IMR-90 (cell line): ENCODE data around the gene SLC17A9. TPM values are rescaled to one million over a fixed set of nuclear protein-coding genes. Genes with fewer than 3 reads are reported as not detected.
A peak's percentile ranks its signal among the peaks of the same experiment; 100 is the strongest.

Experiments
- ATAC-seq: fragments of 200-7000 bp; cut with Tn5 transposase; 2 replicates; pipeline ENCODE4 v1.9.1; 2020; ENCODE audit warnings: low read depth, mild to moderate bottlenecking, moderate library complexity
- BruUV-seq: library from RNA; stranded (reverse); fragments of 400-500 nt; replicated peaks from 2 replicates; lab custom pipeline; 2021; lab: Mats Ljungman, UMichigan
- CTCF ChIA-PET: fragments of 300-600 bp; formaldehyde crosslinking; extraction: SDS; loops from one replicate; lab custom pipeline; 2021; ENCODE audit warnings: antibody characterized with exemption; lab: Yijun Ruan, JAX
- POLR2A ChIA-PET: fragments of 300-600 bp; sonication (Branson Sonifier 250); formaldehyde crosslinking; loops from one replicate; lab custom pipeline; 2022; ENCODE audit warnings: antibody characterized with exemption; ENCODE audit not compliant: unreplicated experiment; lab: Charles Lee
- DNase-seq: peaks from one replicate; pipeline ENCODE4 v3.0.0; 2013
- H2AFZ ChIP-seq: replicated peaks from 2 replicates; pipeline ENCODE3; 2013; ENCODE audit warnings: low read length, mild to moderate bottlenecking; ENCODE audit not compliant: poor library complexity
- H2AK5ac ChIP-seq: 2 replicates; pipeline ENCODE4 v1.6.1; 2013; ENCODE audit warnings: low read depth, low read length, inconsistent platforms
- H2AK9ac ChIP-seq: replicated peaks from 2 replicates; pipeline ENCODE3; 2013; ENCODE audit warnings: mild to moderate bottlenecking, low read depth, low read length, moderate library complexity; ENCODE audit not compliant: poor library complexity
- H2BK120ac ChIP-seq: 2 replicates; pipeline ENCODE4 v1.6.1; 2013; ENCODE audit warnings: low read depth, low read length, inconsistent platforms
- H2BK15ac ChIP-seq: 3 replicates; pipeline ENCODE4 v1.6.1; 2013; ENCODE audit warnings: low read depth, low read length, inconsistent platforms
- H2BK20ac ChIP-seq: 2 replicates; pipeline ENCODE4 v1.6.1; 2013; ENCODE audit warnings: low read depth, mild to moderate bottlenecking, inconsistent platforms, low read length, moderate library complexity
- H2BK5ac ChIP-seq: 2 replicates; pipeline ENCODE4 v1.6.1; 2013; ENCODE audit warnings: mild to moderate bottlenecking, low read depth, low read length, inconsistent platforms; ENCODE audit not compliant: poor library complexity, severe bottlenecking
- H3K14ac ChIP-seq: replicated peaks from 2 replicates; pipeline ENCODE4 v1.6.1; 2013; ENCODE audit warnings: low read depth, low read length, inconsistent platforms
- H3K18ac ChIP-seq: 2 replicates; pipeline ENCODE4 v1.6.1; 2013; ENCODE audit warnings: low read depth, low read length, control low read depth
- H3K23ac ChIP-seq: 2 replicates; pipeline ENCODE4 v1.6.1; 2013; ENCODE audit warnings: low read depth, low read length, inconsistent platforms
- H3K27ac ChIP-seq: 2 replicates; pipeline ENCODE4 v1.5.1; 2013; ENCODE audit warnings: mild to moderate bottlenecking, control low read depth, low read length; ENCODE audit not compliant: insufficient read depth
- H3K27me3 ChIP-seq: 2 replicates; pipeline ENCODE4 v1.6.1; 2013; ENCODE audit warnings: low read length; ENCODE audit not compliant: control insufficient read depth, insufficient read depth
- H3K36me3 ChIP-seq: 2 replicates; pipeline ENCODE4 v1.6.1; 2013; ENCODE audit warnings: low read length, mixed read lengths; ENCODE audit not compliant: control insufficient read depth, insufficient read depth
- H3K4ac ChIP-seq: 2 replicates; pipeline ENCODE4 v1.6.1; 2013; ENCODE audit warnings: low read depth, low read length, inconsistent platforms
- H3K4me1 ChIP-seq: 2 replicates; pipeline ENCODE4 v1.6.1; 2013; ENCODE audit warnings: low read length, mixed read lengths; ENCODE audit not compliant: control insufficient read depth, insufficient read depth
- H3K4me2 ChIP-seq: 2 replicates; pipeline ENCODE4 v1.6.1; 2013; ENCODE audit warnings: low read depth, mild to moderate bottlenecking, control low read depth, low read length, moderate library complexity
- H3K4me3 ChIP-seq: 2 replicates; pipeline ENCODE4 v1.5.1; 2013; ENCODE audit warnings: low read depth, mild to moderate bottlenecking, control low read depth, low read length, moderate library complexity; ENCODE audit not compliant: insufficient read depth
- H3K56ac ChIP-seq: 2 replicates; pipeline ENCODE4 v1.6.1; 2013; ENCODE audit warnings: low read length, inconsistent platforms; ENCODE audit not compliant: insufficient read depth; ENCODE audit errors: extremely low read depth
- H3K79me1 ChIP-seq, 2 experiments: 2 replicates each; pipeline ENCODE4 v1.6.1; 2013; ENCODE audit warnings: low read length in 2 of 2, inconsistent platforms in 1 of 2, low read depth in 1 of 2
- H3K9ac ChIP-seq: 2 replicates; pipeline ENCODE4 v1.6.1; 2013; ENCODE audit warnings: low read depth, low read length, control low read depth
- H3K9me1 ChIP-seq: 2 replicates; pipeline ENCODE4 v1.6.1; 2013; ENCODE audit warnings: low read length, inconsistent platforms; ENCODE audit not compliant: insufficient read depth
- H3K9me3 ChIP-seq: 2 replicates; pipeline ENCODE4 v1.6.1; 2013; ENCODE audit warnings: low read length; ENCODE audit not compliant: control insufficient read depth, insufficient read depth
- H4K20me1 ChIP-seq: 2 replicates; pipeline ENCODE4 v1.6.1; 2013; ENCODE audit warnings: low read length, inconsistent platforms; ENCODE audit not compliant: insufficient read depth
- H4K5ac ChIP-seq: 2 replicates; pipeline ENCODE4 v1.6.1; 2013; ENCODE audit warnings: mild to moderate bottlenecking, low read depth, low read length, control low read depth
- H4K8ac ChIP-seq, 2 experiments: 2 replicates each; pipeline ENCODE4 v1.6.1; 2013; ENCODE audit warnings: low read depth in 2 of 2, low read length in 2 of 2, control low read depth in 1 of 2, inconsistent platforms in 1 of 2
- H4K91ac ChIP-seq: 2 replicates; pipeline ENCODE4 v1.6.1; 2013; ENCODE audit warnings: low read depth, low read length, inconsistent platforms; ENCODE audit not compliant: insufficient read depth
- BHLHE40 ChIP-seq: fragments of 150-350 bp; IDR thresholded peaks from 2 replicates; pipeline ENCODE4 v1.6.1; 2016; ENCODE audit warnings: mild to moderate bottlenecking, low read depth, low read length
- CEBPB ChIP-seq: IDR thresholded peaks from 2 replicates; pipeline ENCODE4 v1.6.1; 2012; ENCODE audit warnings: low read depth, low read length, improper control_type of control experiment
- CHD1 ChIP-seq: IDR thresholded peaks from 2 replicates; pipeline ENCODE4 v1.6.1; 2012; ENCODE audit warnings: low read depth, low read length, improper control_type of control experiment
- FOS ChIP-seq: fragments of 150-350 bp; IDR thresholded peaks from 2 replicates; pipeline ENCODE4 v1.6.1; 2016; ENCODE audit warnings: low read depth, low read length
- MAZ ChIP-seq: IDR thresholded peaks from 2 replicates; pipeline ENCODE4 v1.6.1; 2012; ENCODE audit warnings: low read depth, mild to moderate bottlenecking, low read length, improper control_type of control experiment, moderate library complexity, borderline replicate concordance
- MXI1 ChIP-seq: IDR thresholded peaks from 2 replicates; pipeline ENCODE4 v1.6.1; 2012; ENCODE audit warnings: low read depth, mild to moderate bottlenecking, low read length, moderate library complexity, borderline replicate concordance
- NFE2L2 ChIP-seq: fragments of 150-350 bp; IDR thresholded peaks from 2 replicates; pipeline ENCODE4 v1.6.1; 2016; ENCODE audit warnings: low read depth, mild to moderate bottlenecking, low read length
- POLR2A ChIP-seq: IDR thresholded peaks from 2 replicates; pipeline ENCODE4 v1.6.1; 2012; ENCODE audit warnings: mild to moderate bottlenecking, low read depth, low read length
- RFX5 ChIP-seq: IDR thresholded peaks from 2 replicates; pipeline ENCODE4 v1.8.0; 2012; ENCODE audit warnings: low read depth, mild to moderate bottlenecking, low read length, moderate library complexity
- SMC3 ChIP-seq: fragments of 150-350 bp; IDR thresholded peaks from 2 replicates; pipeline ENCODE4 v1.6.1; 2016; ENCODE audit warnings: low read depth, mild to moderate bottlenecking, antibody characterized with exemption, low read length, moderate library complexity
- USF2 ChIP-seq: fragments of 150-350 bp; IDR thresholded peaks from 2 replicates; pipeline ENCODE4 v1.6.1; 2017; ENCODE audit warnings: mild to moderate bottlenecking, antibody characterized with exemption, low read length, low read depth
- WGBS, 2 experiments: methylation state at CpG; one replicate each; pipeline versions ENCODE4 v1.1.5 to v1.1.7; 2013; ENCODE audit warnings: missing lambda C conversion rate in 2 of 2; ENCODE audit not compliant: insufficient read length in 1 of 2; ENCODE audit errors: extremely low coverage in 2 of 2; 5-methylcytosine and 5-hydroxymethylcytosine counted together
- dilution Hi-C: fragments of 300-500 bp; cut with HindIII; formaldehyde crosslinking; loops from one replicate; pipeline ENCODE4 v1.14.3; 2018; ENCODE audit warnings: low sequenced_read_pairs; ENCODE audit not compliant: unreplicated experiment
- in situ Hi-C: fragments of 300-500 bp; cut with MboI; formaldehyde crosslinking; loops from 3 replicates; pipeline ENCODE4 v1.14.3; 2019; ENCODE audit warnings: low sequenced_read_pairs, inconsistent platforms, mixed read lengths
- intact Hi-C: fragments of 100-400 bp; cut with micrococcal nuclease; formaldehyde crosslinking; loops from 2 replicates; pipeline ENCODE4 v1.10.0; 2022
- polyA plus RNA-seq, 3 experiments: library from polyadenylated mRNA; depleted of rRNA; stranded (reverse); fragments of >200 nt; gene quantifications; 2 replicates each; pipeline ENCODE4 v1.2.3, GENCODE V29; 2012; ENCODE audit warnings: low replicate concordance in 1 of 3
- total RNA-seq: library from RNA; depleted of rRNA; stranded (reverse); fragments of >200 nt; gene quantifications from 2 replicates; pipeline ENCODE4 v1.2.3, GENCODE V29; 2012

The SLC17A9 gene
- total and polyA plus RNA-seq, 2 of the 4 experiments (the other 2 are of a cell fraction) = 2.2 to 14.4 TPM

GRCh38 chr20:62952373-62952967 lies at the start of gene SLC17A9 (continued):
- no peak for TF ChIP-seq NFE2L2
- TF ChIP-seq CHD1 = no peak
- no peak for TF ChIP-seq SMC3
- no peak for TF ChIP-seq CEBPB
- no peak for TF ChIP-seq RFX5
- no peak for TF ChIP-seq MAZ

- Histone ChIP-seq H3K56ac (no peak overlapping the region), H2AK5ac (no peak overlapping the region), H4K91ac (no peak overlapping the region), H2BK15ac (no peak overlapping the region), H4K20me1 (peaks cover 63% of the 10 kb centered on the region), H3K14ac (no peak overlapping the region), H3K9me1 (peaks cover 15% of the 10 kb centered on the region), H2BK20ac (no peak overlapping the region), H3K4me2 (peak overlapping the region; percentile 32), H3K4me1 (peaks cover 31% of the 10 kb centered on the region), H4K5ac (no peak overlapping the region), H3K27me3 (no peaks in the 10 kb centered on the region), H4K8ac (no peak overlapping the region), H3K4me3 (no peak overlapping the region), H3K4ac (peak overlapping the region; percentile 15; the same call in 1 of the 2 replicates), H3K18ac (no peak overlapping the region), H3K23ac (no peak overlapping the region), H3K79me1 (peaks cover 25 to 88% of the 10 kb centered on the region in 2 experiments), H2AK9ac (no peak overlapping the region), H3K36me3 (peaks cover 49% of the 10 kb centered on the region), H2AFZ (no peak overlapping the region), H3K27ac (peak overlapping the region; percentile 35; the same call in 1 of the 2 replicates), H3K9me3 (no peaks in the 10 kb centered on the region), H3K9ac (no peak overlapping the region), H2BK120ac (no peak overlapping the region), H2BK5ac (peak overlapping the region; percentile 61)
- intact Hi-C loops (no loop called here), in situ Hi-C loops (no loop called here), dilution Hi-C loops (no loop called here)
- ChIA-PET POLR2A (interaction anchor here (0.6 kb wide), 1 partner anchor 50 kb away, joined by 3 read pairs; no protein-coding TSS in a partner anchor), CTCF (no interaction called here)
- DNase-seq = peak; percentile 83
- peak; percentile 72 for ATAC-seq
- no CpG with 5 or more reads among the region's 7 CpGs for WGBS, 2 experiments
- TF ChIP-seq CEBPB (peak; percentile 76), USF2 (peak; percentile 87), MAZ (peak; percentile 49; the same call in 1 of the 2 replicates), NFE2L2 (no peak), BHLHE40 (peak; percentile 7; the same call in 1 of the 2 replicates), MXI1 (peak; percentile 73), POLR2A (no peak), FOS (peak; percentile 59)
- no TSS peak for BruUV-seq
Measured at GRCh38 chr20:62902926-62903615, 49.4 kb upstream of the SLC17A9 start.
